NCI-H1694 (cell line): ENCODE results near the gene CELSR1.
"Not testable (repeated sequence)": the region's sequence is repeated elsewhere in the genome, so short reads cannot be mapped to it uniquely, and the experiment has no call there.

Source experiments
- DNase-seq: peaks from one replicate; lab custom pipeline; 2025; lab: John Stamatoyannopoulos, UW

CELSR1 gene

GRCh38 chr22:46479046-46479445 lies 58.4 kb downstream of the CELSR1 start:
- no peak for DNase-seq

- DNase-seq = no peak
Measured at GRCh38 chr22:46478083-46478551, 59.3 kb downstream of the CELSR1 start.

GRCh38 chr22:46476547-46476941 lies 60.9 kb downstream of the CELSR1 start:
- DNase-seq = no peak

GRCh38 chr22:46473896-46474557 lies 63.4 kb downstream of the CELSR1 start:
- no peak for DNase-seq

- no peak for DNase-seq
Measured at GRCh38 chr22:46473021-46473779, 64.2 kb downstream of the CELSR1 start.

- DNase-seq = no peak
Measured at GRCh38 chr22:46472722-46473016, 64.8 kb downstream of the CELSR1 start.

- DNase-seq = no peak
Measured at GRCh38 chr22:46471901-46472721, 65.3 kb downstream of the CELSR1 start.

GRCh38 chr22:46471330-46471729 lies 66.1 kb downstream of the CELSR1 start:
- DNase-seq = not testable (repeated sequence)

- DNase-seq = no peak
Measured at GRCh38 chr22:46469711-46470110, 67.7 kb downstream of the CELSR1 start.

- no peak for DNase-seq
Measured at GRCh38 chr22:46467006-46467405, 70.4 kb downstream of the CELSR1 start.

GRCh38 chr22:46466255-46466676 lies 71.2 kb downstream of the CELSR1 start:
- DNase-seq = no peak

GRCh38 chr22:46465793-46466192 lies 71.6 kb downstream of the CELSR1 start:
- no peak for DNase-seq

GRCh38 chr22:46465345-46465720 lies 72.1 kb downstream of the CELSR1 start:
- no peak for DNase-seq

GRCh38 chr22:46464701-46465344 lies 72.6 kb downstream of the CELSR1 start:
- no peak for DNase-seq

GRCh38 chr22:46464296-46464695 lies 73.1 kb downstream of the CELSR1 start:
- no peak for DNase-seq

GRCh38 chr22:46463435-46464227 lies 73.8 kb downstream of the CELSR1 start:
- DNase-seq = no peak

GRCh38 chr22:46462726-46463371 lies 74.6 kb downstream of the CELSR1 start:
- no peak for DNase-seq

- no peak for DNase-seq
Measured at GRCh38 chr22:46461566-46462180, 75.7 kb downstream of the CELSR1 start.

- no peak for DNase-seq
Measured at GRCh38 chr22:46460857-46461256, 76.6 kb downstream of the CELSR1 start.

- no peak for DNase-seq
Measured at GRCh38 chr22:46459347-46460065, 77.9 kb downstream of the CELSR1 start.
